Gastrocnemius medialis (tissue), 4 donors: ENCODE results near the gene EFEMP2. TPM values are rescaled to one million over a fixed set of nuclear protein-coding genes. Genes with fewer than 3 reads are reported as not detected.
"Not testable (repeated sequence)": the region's sequence is repeated elsewhere in the genome, so short reads cannot be mapped to it uniquely, and the experiment has no call there.

Experiments
- ATAC-seq, 2 donors: fragments of 150-250 bp; one replicate each; pipeline ENCODE4 v1.9.1; 2016
- DNase-seq, 2 donors: peaks; one replicate each; pipeline ENCODE4 v3.0.0-alpha.2; 2019
- H3K27ac ChIP-seq, 4 donors: fragments of 200-600 bp; sonication (generic); 1 replicate in 1 of 4; 2 replicates in 3 of 4; pipeline ENCODE4 v1.5.1; 2016 to 2018; ENCODE audit warnings: mild to moderate bottlenecking in 2 of 4, moderate library complexity in 1 of 4
- H3K27me3 ChIP-seq, 3 donors: fragments of 200-600 bp; sonication (generic) in 2 of 3; 1 replicate in 1 of 3; 2 replicates in 2 of 3; pipeline versions ENCODE4 v1.5.1 to v1.6.0; 2016 to 2019; ENCODE audit warnings: mild to moderate bottlenecking in 1 of 3, moderate library complexity in 1 of 3
- H3K36me3 ChIP-seq, 2 donors: fragments of 200-600 bp; sonication (generic) in 1 of 2; one replicate each; pipeline ENCODE4 v1.5.1; 2017 to 2018
- H3K4me1 ChIP-seq, 2 donors: fragments of 200-600 bp; sonication (generic) in 1 of 2; one replicate each; pipeline ENCODE4 v1.5.1; 2016 to 2017; ENCODE audit warnings: mild to moderate bottlenecking in 2 of 2
- H3K4me3 ChIP-seq, 4 donors: fragments of 200-600 bp; sonication (generic) in 3 of 4; 1 replicate in 1 of 4; 2 replicates in 3 of 4; pipeline ENCODE4 v1.5.1; 2016 to 2019; ENCODE audit warnings: mild to moderate bottlenecking in 2 of 4
- H3K9me3 ChIP-seq, 3 donors: fragments of 200-600 bp; sonication (generic) in 2 of 3; 1 replicate in 1 of 3; 2 replicates in 2 of 3; pipeline ENCODE4 v1.5.1; 2016 to 2019
- CTCF ChIP-seq, 5 experiments: fragments of 450-650 bp in 3 of 5; fragments of 200-600 bp in 2 of 5; sonication (generic) in 2 of 5; IDR thresholded peaks in 4 of 5; conservative IDR thresholded peaks in 1 of 5; 1 replicate in 4 of 5; 2 replicates in 1 of 5; pipeline ENCODE4 v1.5.1; 2016 to 2019; ENCODE audit warnings: antibody characterized with exemption in 5 of 5, mild to moderate bottlenecking in 3 of 5, moderate library complexity in 3 of 5
- POLR2A ChIP-seq, 2 donors: fragments of 450-650 bp; IDR thresholded peaks; one replicate each; pipeline ENCODE4 v1.6.1; 2017; ENCODE audit warnings: antibody characterized with exemption in 2 of 2, mild to moderate bottlenecking in 2 of 2, moderate library complexity in 2 of 2
- in situ Hi-C, 4 donors: fragments of 200-750 bp; cut with MboI; loops; one replicate each; pipeline versions ENCODE4 v1.15.0 to v1.8.0; 2017; ENCODE audit warnings: low sequenced_read_pairs in 4 of 4
- intact Hi-C: fragments of 100-400 bp; cut with DNase I; formaldehyde crosslinking; loops from one replicate; pipeline ENCODE4 v1.15.1; 2023; ENCODE audit warnings: low total_unique reads
- total RNA-seq, 4 donors: library from RNA; depleted of rRNA; stranded (reverse); fragments of >200 nt; gene quantifications; one replicate each; pipeline versions ENCODE4 v1.1.0 to v1.2.3, GENCODE V29; 2016

EFEMP2 gene
- total RNA-seq, 4 donors from 2014 or later: 20.6 to 24.1 (median 22.9) TPM

GRCh38 chr11:65896034-65896999 lies 23.7 kb upstream of the EFEMP2 start:
- intact Hi-C loops (no loop called here), in situ Hi-C loops (no loop called here)
- no peak for ATAC-seq
- Histone ChIP-seq H3K27me3 (peaks cover 12 to 26% (median 16%) of the 10 kb centered on the region in 3 donors), H3K36me3 (no peaks in the 10 kb centered on the region), H3K27ac (no peak overlapping the region), H3K9me3 (no peaks in the 10 kb centered on the region), H3K4me1 (peaks cover 19 to 36% of the 10 kb centered on the region in 2 donors), H3K4me3 (no peak overlapping the region)
- TF ChIP-seq POLR2A (IDR thresholded peaks at IDR 0.05): no peak
- TF ChIP-seq CTCF (IDR thresholded peaks at IDR 0.05 in 4 of 5, conservative IDR thresholded peaks at IDR 0.05 in 1 of 5): no peak
- DNase-seq: no peak

DNA sequence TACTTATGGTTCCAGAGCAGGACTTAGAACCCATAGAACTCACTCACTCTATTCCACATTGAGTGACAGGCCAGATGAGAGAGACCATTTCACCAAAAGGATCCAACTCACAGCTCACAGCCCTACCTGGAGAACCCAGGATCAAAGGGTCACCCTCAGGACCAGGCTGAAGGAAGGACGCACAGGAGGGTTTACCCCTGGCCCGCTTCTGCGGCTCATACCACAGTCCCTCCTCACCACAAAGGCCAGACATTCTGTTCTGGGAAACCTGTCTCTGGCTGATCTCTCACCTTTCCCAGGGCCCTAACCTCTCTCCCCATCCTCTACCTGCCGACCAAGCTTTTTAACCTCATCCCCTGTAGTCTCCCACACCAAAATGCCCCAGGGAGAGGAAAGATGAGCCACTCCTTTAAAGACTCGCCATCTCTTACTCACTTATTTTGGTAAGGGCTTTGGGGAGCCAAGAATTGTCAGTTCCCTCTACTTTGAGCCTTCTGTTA lies 22.9 kb upstream of the EFEMP2 start:
- no peaks in the 10 kb centered on the region for H3K36me3 ChIP-seq
- intact Hi-C loops: no loop called here
- H3K4me3 ChIP-seq: no peak overlapping the region
- no peak for TF ChIP-seq POLR2A (IDR thresholded peaks at IDR 0.05)
- TF ChIP-seq CTCF (IDR thresholded peaks at IDR 0.05 in 4 of 5, conservative IDR thresholded peaks at IDR 0.05 in 1 of 5): no peak
- in situ Hi-C loops: no loop called here
- no peaks in the 10 kb centered on the region for H3K9me3 ChIP-seq
- H3K4me1 ChIP-seq: peaks cover 21 to 35% of the 10 kb centered on the region in 2 donors
- peaks cover 12 to 21% (median 16%) of the 10 kb centered on the region in 3 donors for H3K27me3 ChIP-seq
- no peak overlapping the region for H3K27ac ChIP-seq
- DNase-seq (no peak), ATAC-seq (no peak)

DNA sequence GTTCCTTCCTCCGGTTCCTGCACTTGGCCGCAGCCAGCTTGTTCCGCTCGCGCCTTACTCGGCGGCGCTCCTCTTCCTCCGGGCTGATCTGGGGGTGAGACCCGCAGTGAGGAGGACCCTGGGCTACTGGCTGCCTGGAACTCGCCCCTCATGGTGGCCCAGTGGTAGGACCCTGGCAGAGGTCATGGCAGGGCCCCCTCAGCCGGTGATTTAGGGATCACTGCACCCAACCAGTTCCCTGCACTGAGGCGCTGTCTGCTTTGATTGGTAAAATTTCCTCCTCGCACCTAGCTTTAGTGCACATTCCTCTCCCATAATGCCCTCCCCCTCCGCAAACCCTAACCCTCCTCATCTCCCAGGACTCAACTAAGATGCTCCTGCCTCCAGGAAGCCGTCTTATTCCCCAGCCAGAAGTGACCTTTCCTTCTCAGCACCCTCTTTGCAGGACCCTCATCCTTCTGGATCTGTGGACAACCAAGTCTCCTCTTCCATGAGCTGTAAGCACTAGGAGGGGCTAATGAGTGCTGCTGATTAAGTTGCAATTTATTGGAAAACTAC lies 21.5 kb upstream of the EFEMP2 start:
- Histone ChIP-seq H3K4me1 (peaks cover 31 to 38% of the 10 kb centered on the region in 2 donors), H3K4me3 (peak overlapping the region in 2 of 4 donors; percentile 31 to 34), H3K9me3 (no peaks in the 10 kb centered on the region), H3K27ac (peak overlapping the region; percentile 93 to 98 (median 96)), H3K27me3 (peaks cover 4 to 9% (median 8%) of the 10 kb centered on the region in 3 donors), H3K36me3 (no peaks in the 10 kb centered on the region)
- in situ Hi-C loops: no loop called here
- intact Hi-C loops: no loop called here
- ATAC-seq (no peak), DNase-seq (no peak)
- no peak for TF ChIP-seq CTCF (IDR thresholded peaks at IDR 0.05 in 4 of 5, conservative IDR thresholded peaks at IDR 0.05 in 1 of 5)
- TF ChIP-seq POLR2A (IDR thresholded peaks at IDR 0.05): no peak

GRCh38 chr11:65892661-65893317 lies 20.2 kb upstream of the EFEMP2 start:
- peaks cover 34 to 45% of the 10 kb centered on the region in 2 donors for H3K4me1 ChIP-seq
- no peaks in the 10 kb centered on the region for H3K9me3 ChIP-seq
- no peak for ATAC-seq
- no peaks in the 10 kb centered on the region for H3K27me3 ChIP-seq
- DNase-seq: no peak
- intact Hi-C loops: no loop called here
- H3K27ac ChIP-seq: peak overlapping the region; percentile 93 to 98 (median 96)
- in situ Hi-C loops: no loop called here
- H3K36me3 ChIP-seq: no peaks in the 10 kb centered on the region
- TF ChIP-seq POLR2A (IDR thresholded peaks at IDR 0.05) (no peak), CTCF (IDR thresholded peaks at IDR 0.05 in 4 of 5, conservative IDR thresholded peaks at IDR 0.05 in 1 of 5) (no peak)
- peak overlapping the region in 2 of 4 donors; percentile 73 to 81 for H3K4me3 ChIP-seq

DNA sequence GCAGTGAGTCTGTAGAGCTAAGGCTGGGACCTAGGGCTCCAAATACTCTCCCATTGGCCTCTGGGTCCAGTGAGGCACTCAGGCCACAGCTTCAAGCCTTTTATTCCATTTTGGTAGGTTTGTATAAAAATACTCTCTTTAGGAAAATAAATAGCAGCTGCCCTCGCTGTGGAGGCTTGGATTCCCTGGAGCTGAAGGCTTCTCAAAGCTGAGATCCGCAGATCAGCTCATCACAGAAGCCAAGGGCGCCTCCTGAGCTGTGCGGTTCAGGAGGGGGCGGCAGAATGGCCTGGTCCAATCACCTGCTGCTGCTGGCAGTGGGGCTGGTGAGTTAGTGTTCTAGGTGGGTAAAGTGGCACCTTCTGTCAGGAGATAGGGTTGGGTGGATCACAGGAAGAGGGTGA lies 19.5 kb upstream of the EFEMP2 start:
- H3K27me3 ChIP-seq, ATAC-seq, in situ Hi-C loops, DNase-seq, H3K9me3 ChIP-seq, intact Hi-C loops, H3K36me3 ChIP-seq: not testable (repeated sequence)
- Histone ChIP-seq H3K27ac (peak overlapping the region; percentile 93 to 98 (median 96)), H3K4me3 (peak overlapping the region; percentile 67 to 81 (median 76)), H3K4me1 (peaks cover 40 to 51% of the 10 kb centered on the region in 2 donors)
